Gastroesophageal sphincter (tissue), 3 donors: ENCODE data around the gene ADAMTS9.

ENCODE experiments used
- CTCF ChIP-seq, 4 experiments: fragments of 200-600 bp in 2 of 4; fragments of 450-650 bp in 2 of 4; sonication (generic) in 1 of 4; IDR thresholded peaks; one replicate each; pipeline ENCODE4 v1.5.1; 2017 to 2019; ENCODE audit warnings: antibody characterized with exemption in 4 of 4, mild to moderate bottlenecking in 2 of 4, moderate library complexity in 2 of 4
- POLR2A ChIP-seq, 2 donors: fragments of 450-650 bp; IDR thresholded peaks; one replicate each; pipeline ENCODE4 v1.6.1; 2017; ENCODE audit warnings: antibody characterized with exemption in 2 of 2, mild to moderate bottlenecking in 2 of 2, moderate library complexity in 1 of 2

- TF ChIP-seq CTCF (IDR thresholded peaks at IDR 0.05) (no peak), POLR2A (IDR thresholded peaks at IDR 0.05) (no peak)
These were observed 131.8 kb downstream of the ADAMTS9 start for GRCh38 chr3:64556046-64556445.
